Suppressor macrophage treated with lipopolysaccharide for 4 hours (primary cell): ENCODE data around the gene TSSK2.

Source experiments
- DNase-seq: peaks from one replicate; pipeline ENCODE4 v3.0.0-alpha.2; 2020

Gene TSSK2

DNA sequence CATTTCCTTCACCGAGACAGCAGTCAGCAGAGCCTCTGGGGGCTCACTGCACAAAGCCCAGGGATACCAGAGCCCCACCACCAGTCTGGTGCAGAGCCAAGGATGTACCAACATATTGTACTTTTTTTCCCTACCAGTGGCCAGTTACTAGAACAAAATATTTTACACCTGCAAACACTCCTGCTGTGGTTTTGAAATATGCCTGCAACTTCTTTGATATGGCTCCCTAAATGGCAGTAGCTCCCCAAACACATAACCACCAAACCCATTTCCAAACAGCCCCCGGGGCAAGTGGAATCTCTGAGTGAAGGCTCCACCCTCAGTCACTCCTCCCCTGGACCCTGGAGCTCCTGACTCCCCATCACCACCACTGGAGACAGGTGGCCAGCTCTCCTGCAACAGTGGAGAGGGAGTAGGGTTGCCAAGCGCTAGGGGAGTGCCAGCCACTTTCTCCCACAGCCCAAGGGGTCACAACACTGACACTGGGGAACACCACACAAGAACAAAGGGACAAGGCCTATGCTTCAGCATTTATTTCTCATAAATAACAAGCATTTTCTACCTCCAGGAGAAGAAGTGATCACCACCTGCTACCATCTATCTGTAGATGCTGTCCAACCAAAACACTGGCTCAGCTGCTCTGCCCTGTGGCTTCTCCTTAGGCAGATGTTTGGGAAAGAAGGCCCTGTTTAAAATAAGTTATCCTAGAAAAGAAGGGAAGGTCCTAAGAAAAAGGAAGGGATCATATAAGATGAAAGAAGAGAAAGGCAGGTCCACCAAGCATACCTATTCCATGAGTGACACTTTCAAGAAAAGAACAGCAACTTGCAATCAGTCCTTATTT is 24.0 kb upstream of the TSSK2 start:
- DNase-seq: no peak

DNA sequence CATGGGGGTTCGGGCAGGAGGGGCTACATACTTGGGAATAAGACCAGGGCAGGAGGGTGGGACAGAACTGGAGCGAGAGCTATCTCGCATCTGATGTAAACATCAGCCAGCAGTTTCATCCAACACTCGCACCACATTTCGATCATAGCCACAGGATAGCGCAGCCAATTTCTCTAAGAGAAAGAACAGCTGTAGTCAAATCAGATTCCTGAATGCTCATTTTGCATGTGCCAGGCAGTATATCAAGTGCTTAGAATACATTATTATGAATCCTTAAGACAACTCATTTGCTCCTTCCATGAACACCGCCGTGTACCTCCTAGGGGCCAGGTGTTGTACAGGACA is 23.4 kb upstream of the TSSK2 start:
- no peak for DNase-seq

DNA sequence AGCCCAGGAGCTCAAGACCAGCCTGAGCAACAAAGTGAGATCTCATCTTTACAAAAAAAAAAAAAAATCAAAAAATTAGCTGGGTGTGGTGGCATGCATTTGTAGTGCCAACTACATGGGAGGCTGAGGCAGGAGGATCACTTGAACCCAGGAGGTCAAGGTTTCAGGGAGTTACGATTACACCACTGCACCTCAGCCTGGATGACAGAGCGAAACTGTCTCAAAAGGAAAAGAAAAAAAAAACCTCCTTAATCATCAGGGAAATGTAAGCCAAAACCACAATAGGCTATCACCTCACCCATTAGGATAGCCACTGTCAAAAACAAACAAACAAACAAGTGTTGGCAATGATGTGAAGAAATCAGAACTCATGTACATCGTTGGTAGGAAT is 22.3 kb upstream of the TSSK2 start:
- DNase-seq: peak; percentile 36

DNA sequence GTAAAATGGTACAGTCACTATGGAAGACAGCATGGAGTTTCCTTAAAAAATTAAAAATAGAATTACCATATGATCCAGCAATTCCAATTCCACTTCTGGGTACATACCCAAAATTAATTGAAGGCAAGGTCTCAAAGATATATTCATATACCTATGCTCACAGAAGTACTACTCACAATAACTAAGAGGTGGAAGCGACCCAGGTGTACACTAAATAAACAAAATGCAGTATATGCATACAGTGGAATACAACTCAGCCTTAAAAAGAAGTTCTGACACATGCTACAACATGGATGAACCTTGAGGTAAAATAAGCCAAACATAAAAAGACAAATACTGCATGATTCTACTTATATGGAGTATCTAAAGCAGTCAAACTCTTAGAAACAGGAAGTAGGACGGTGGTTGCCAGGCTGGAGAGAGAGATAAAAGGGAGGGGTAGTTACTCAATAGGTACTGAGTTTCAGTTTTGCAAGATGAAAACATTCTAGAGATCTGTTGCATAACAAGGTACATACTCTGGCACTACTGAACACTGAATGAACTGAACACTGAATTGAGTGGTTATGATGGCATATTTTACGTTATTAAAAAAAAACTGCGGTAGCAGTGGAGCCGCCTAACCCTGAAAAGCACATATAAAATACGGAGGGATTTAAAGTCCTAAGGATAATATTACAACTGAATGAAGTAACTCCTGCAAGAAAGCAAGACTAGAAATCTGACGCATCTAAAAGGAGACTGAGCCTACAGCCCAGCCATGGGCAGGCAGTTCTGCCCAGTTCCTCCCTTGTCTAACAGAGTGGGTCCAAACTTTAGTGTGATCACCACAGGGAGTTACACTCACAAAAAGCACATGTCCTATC is 21.7 kb upstream of the TSSK2 start:
- DNase-seq: peak; percentile 90

DNA sequence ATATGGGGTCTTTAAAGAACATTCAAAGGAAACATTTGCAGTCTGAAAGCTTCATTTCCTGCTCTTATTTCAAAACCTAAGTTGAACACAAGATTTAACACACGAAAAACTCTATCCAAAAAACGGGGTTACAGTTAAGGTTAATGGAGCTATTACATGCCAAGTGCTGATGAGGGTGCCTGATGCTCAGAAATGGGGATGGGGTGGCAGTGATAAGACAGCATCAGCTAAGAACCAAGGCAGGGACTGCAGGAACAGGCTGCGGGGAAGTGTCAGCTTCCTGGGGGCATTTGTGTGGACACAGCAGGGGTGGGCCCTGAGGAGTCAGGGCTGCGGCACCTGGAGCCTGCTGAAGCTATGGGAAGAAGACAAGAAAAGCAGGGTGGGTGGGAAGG is 21.0 kb upstream of the TSSK2 start:
- DNase-seq: no peak

DNA sequence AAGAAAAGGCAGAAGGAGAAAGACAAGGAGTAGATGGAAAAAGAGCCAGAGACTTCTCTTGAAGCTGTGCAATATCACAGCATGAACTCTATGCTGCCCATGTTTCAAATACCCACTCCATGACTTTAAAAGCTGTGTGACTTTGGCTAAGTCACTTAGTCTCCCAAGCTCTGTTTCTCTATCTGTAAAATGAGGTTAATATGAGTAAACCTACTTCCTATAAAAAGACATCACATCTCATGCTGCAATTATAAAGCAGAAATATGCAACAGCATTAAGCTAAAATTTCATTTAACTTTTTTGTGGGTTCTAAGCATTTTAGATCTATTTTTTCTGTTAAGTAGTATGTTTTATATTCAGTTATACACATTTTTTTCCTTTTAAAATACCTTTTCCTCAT is 20.5 kb upstream of the TSSK2 start:
- peak; percentile 48 for DNase-seq

DNA sequence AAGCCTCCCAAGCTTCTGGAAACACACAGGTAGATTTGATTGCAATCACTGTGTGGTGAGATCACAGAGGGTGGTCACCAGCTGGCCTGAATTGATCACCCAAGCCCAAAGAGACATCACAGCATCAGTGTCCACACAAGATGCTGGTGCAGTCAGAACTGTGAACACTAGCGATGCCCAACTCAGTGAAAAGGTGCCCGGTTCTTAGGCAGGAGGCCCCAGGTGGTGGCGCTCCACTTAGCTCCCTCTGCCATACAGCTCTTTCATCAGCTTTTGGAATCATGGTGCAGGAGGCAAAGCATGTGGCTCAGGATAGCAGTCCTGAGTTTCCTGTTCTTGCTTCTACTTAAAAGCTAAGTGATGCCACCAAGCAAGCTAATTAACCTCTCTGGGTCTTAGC is 20.0 kb upstream of the TSSK2 start:
- no peak for DNase-seq

DNA sequence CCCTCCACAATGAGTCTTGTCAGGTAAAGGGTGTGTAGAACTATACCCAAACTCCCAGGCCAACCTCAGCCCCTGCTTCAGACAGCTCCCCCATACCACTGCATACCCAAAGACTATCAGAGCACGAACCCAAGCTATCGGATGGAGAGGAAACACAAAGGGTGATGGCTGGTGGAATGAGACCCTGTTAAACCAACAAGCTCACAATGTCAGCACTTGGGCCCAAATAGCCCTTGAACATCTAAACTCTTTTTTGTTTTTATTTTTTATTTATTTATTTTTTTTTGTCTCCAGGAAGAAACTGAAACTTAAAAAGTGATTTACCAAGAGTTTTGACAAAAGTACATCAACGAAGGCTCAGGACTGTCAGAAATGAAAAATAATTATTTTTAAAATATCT is 19.5 kb upstream of the TSSK2 start:
- no peak for DNase-seq

DNA sequence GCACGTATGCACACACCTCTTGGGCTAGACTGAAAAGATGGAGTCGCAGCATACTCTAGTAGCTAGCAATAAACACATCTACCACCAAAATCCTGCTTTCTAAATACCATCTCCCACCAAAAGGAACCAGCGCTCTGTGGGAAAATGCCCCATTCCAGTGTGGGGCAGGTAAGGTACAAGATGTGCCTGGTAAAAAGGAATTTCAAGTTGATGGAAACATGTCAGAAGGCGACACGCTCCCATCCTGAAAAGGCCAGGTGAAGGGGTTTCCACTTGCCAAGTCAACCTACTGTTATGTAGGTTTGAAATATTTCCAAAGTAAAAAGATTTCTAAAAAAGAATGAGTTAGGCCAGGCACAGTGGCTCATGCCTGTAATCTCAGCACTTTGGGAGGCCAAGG is 17.7 kb upstream of the TSSK2 start:
- DNase-seq: no peak

DNA sequence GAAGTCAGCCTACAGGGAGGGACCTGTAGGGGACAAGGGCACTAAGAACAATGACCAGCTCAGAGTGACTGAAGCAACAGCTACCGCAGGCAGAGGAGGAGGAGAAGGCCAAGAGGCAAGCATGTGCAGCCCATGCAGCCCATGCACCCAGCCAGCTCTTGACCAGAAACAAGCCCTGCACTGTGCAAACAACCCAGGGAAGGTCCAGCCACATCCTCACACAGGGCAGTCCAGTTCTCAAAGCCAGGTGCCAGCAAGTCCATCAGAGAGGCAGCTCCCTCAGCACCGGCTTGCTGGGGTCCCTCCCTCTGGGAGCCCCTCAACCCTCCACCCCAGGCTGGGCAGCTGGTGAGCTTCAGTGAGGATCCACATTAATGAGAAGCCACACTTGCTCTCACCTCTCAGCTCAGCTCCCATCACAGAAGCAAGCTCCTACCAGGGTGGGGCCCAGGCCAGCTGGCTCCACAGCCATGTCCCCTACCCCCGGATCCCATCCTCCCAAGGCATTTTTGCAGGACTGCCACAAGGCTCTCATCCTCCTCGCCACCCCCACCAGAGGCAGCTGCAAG is 16.0 kb upstream of the TSSK2 start:
- DNase-seq: no peak

DNA sequence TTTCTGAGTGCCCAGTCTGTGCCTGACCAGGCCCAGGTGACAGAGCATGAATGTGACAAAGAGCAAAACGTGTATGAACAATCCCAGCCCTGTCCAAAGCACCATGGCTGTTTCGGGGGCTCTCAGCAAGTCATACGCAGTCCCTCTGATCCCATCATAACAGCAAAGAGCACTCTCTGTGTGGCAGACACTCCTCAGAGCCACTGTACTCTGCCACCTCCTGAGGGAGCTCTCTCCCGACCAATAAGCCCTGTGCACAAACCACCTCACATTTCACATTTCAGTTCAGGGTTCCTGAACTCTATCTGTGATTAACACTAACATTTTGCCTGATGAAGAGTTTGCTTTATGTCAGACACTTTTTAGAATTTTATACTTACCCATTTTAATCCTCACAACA is 15.5 kb upstream of the TSSK2 start:
- DNase-seq: no peak

DNA sequence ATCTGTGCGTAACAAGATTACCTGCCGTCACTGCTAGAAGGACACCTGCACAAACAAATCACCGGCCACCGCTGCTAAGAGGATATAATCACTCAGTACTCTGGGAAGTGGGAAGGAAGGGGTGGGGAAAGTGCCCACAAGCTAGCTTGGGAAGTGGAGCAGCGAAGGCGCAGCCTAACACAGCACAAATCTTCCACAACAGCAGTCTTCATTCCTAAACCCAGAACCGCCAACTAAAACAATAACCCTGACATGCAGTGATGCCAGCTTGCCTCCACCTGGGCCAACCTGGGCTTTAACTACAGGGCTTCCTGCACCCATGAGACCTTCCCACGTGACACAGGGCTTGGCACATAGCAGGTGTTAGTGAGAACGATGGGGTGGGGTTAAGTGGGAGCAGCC is 14.0 kb upstream of the TSSK2 start:
- no peak for DNase-seq

DNA sequence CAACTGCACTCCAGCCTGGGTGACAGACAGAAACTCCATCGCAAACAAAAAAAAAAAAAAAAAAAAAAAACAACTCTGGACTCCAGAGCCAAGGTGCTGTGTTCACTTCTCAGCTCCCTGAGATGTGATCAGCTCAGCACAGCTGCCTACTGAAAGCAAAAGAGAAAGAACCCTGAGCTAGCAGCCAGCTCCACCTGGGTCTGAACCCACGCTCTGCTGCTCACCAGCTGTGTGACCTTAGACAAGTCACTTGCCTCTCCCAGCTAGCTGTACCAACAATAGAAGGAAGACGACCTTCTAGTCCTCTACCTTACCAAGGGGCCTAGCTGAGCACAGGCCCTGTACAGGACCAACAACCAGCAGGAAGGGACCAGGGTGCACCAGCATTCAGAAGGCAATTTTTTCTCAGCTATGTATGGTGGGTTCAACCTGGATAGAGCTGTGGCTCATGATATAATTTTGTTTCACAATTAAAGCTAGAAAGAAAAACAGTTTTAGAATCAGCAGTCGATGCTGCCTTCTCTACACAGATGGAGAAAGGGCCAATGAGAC is 12.7 kb upstream of the TSSK2 start:
- no peak for DNase-seq

DNA sequence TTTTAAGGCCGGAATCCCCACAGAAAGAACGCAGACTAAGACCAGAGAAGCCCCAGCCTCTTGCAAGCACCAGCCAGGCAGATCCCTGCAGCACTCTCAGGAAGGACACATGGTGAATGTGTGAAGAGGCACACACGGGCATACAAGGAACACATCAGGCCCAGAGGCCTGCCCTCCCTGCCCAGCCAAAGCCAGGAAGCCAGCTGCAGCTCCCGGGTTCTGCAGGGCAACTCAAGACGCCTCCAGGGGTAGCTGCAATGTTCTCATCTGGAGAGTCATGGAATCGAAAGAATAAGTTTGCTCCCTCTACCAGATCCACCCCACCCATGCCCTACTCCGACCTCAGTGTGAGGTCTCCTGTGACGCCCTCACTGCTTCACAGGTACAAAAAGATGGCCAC is 11.2 kb upstream of the TSSK2 start:
- DNase-seq: no peak

DNA sequence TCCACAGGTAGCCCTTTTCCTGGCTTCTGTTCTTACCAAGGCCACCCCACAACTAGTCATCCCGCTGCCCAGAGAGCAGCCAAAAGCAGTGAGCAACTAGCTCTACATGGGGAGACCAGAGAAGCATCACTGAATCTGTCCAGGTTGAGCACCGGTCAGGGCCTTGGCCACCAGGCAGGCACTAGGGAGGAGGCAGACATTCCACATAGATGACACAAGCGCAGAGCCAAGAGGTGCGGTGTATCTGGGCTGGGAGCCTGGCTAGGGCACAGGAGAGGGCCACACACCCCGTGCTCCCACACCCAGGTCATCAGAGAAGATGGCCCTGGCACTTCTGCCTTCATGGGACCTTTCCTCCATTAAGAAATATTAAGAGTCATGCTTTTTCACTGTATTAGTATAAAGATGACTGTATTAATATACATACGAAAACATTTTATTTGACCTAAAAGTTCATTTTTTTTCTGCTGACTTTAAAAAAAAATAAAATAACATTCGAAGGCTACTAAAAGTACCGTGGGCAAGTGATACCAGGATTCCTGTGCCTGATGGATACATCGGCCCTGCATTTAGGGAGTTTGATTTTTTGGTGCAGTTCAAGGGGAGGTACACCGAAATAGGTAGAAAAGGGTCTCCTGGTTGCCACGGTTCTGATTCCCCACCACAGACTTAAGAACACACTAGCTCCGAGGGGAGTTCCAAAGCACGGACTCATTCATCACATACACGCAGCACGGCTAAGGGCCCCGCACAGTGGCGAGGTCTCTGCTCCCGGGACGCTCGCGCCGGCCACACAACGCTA is 10.1 kb upstream of the TSSK2 start:
- no peak for DNase-seq

DNA sequence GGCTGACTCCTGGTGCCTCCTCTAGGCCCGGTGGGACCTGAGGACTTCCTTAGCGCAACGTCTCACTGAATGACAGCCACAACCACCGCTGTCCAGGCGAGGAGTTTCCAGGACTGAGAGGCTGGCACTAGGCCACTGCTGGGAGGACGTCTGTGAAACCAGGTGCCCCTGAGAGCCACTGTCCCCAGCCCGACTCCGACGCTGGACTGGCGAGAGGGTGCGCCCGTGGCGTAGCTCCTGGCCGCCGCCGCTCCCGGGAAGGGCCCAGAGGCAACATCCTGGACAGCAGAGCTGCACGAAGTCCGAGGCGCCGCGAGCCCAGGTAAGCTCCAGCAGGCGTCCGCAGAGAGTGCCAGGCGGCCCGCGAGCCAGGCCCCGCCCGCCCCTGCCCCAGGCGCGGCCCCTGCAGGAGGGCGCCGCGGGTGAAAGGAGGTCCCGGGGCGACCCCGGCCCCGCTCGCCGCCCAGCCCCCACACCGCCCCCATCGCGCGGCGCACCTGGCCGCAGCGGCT is 9.4 kb upstream of the TSSK2 start:
- peak; percentile 52 for DNase-seq

DNA sequence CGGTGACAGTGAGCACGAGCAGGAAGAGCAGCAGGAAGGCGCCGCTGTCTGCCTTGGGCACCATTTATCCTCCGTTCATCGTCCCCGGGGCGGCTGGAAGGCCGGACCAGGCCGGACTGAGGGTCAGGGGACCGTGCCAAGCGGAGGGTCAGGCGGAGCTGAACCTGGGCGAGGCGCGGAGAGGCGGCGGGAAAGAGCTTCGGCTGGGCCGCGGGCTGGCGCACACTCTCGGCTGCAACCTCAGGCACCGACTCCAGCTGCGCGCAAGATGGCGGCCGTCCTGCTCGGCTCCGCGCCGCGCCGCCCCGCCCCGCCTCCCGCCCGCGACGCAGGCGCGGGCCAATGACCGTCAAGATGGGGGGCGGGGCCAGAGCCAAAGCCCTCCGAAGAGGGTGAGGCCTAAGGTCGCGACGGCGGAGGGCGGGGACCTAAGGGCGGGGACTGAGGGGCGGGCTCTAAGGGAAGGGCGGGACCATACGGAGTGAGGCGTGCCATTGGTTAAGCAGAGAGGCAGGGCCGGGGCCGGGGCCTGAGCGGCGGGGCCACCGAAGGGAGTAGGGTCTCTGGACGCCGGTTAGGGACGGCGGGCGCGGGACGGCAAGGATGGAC is 8.9 kb upstream of the TSSK2 start, which contains the start of gene DGCR2:
Gene DGCR2 (minus strand): TSS at position 270 of the 609 bp plus-strand sequence. CDS start 206 bp downstream, at position 64.
- peak; percentile 99 for DNase-seq

DNA sequence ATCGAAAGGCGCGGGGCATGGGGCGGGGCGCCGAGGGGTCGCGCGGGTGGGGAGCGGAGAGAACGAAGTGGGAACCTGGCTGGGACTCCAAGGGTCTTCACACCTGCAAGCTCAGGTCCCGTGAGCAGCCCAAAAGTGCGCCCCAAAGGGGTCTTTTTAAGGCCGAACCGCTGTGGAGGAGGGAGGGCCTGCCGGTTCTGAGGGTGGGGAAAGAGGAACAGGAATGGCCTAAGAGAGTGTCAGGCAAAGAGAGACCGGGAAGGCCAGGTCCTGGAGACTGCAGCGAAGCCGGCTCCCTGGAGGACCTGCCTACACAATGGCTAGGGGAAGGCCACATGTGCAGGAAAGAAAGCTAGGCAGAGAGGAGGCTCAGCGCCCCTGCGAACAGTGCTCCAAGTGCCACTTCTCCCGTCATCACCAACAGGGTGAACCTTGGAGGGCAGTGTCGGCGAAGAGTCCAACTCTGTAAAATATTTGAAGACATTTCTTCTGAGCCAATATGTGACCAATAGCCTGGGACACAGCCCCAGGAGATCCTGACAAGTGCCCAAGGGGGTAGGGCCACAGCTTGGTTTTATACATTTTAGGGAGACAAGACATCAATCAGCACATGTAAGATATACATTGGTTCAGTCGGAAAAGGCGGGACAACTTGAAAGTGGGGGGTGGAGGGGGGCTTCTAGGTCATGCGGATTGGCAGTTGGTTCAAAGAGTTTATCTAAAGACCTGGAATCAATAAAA is 8.2 kb upstream of the TSSK2 start:
- DNase-seq: peak; percentile 33

DNA sequence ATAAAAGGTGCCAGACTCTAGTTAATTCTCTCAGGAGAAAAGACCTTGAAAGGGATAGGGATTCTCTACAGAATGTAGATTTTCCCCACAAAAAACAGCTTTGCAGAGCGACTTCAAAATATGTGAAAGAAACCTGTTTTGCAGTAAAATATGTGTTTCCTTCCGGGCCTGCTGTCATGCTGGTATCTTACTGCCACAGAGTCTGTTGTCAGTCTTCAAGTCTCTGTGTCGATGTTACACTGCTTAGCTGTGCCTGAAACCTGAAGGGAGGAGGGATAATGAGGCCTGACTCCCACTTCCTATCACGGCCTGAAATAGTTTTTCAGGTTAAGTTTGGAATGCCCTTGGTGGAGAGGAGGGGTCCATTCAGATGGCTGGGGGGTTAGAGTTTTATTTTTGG is 7.2 kb upstream of the TSSK2 start:
- DNase-seq: no peak

DNA sequence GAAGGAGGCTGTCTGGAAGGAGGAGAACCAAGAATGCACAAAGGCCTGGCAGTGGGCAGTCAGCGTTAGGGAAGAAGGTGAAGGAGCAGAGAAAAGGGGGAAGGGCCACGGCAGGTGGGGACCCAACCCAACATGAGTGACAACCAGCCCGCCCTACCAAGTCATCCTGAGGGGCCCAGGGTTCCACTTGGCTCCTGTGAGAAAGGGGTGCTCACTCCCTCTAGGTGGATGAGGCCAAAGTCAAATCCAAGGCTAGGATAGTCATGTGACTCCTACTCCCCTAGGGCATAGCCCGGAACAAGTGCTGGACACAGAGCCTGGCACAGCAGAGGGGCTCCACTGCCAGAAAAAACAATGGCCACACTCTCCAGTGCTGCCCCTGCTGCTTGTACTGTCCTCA is 6.7 kb upstream of the TSSK2 start:
- DNase-seq: no peak

DNA sequence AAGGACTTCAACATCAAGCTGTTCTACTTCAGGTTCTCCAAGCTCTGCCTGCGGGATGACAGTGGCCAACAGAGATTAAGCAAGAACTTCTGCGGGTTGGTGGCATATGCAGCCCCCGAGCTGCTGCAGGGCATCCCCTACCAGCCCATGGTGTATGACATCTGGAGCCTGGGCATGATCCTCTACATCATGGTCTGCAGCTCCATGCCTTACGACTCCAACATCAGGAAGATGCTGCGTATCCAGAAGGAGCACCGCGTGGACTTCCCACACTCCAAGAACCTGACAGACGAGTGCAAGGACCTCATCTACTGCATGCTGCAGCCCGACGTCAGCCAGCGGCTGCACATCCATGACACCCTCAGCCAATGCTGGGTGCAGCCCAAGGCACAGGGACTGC is 6.1 kb upstream of the TSSK2 start:
- DNase-seq: no peak
